T-helper 2 cell treated with Interferon-gamma antibody and Interleukin-4, amounts not matched to agents 100 ng/mL and 5 ng/mL, for 36 hours (primary cell): ENCODE data around the gene MAGEB3. TPM values are rescaled to one million over a fixed set of nuclear protein-coding genes. Genes with fewer than 3 reads are reported as not detected.
"Not testable (repeated sequence)": the region's sequence is repeated elsewhere in the genome, so short reads cannot be mapped to it uniquely, and the experiment has no call there.

Source experiments
- intact Hi-C: fragments of 100-400 bp; cut with micrococcal nuclease; formaldehyde crosslinking; loops from one replicate; pipeline ENCODE4 v1.15.1; 2023
- total RNA-seq: library from RNA; stranded (reverse); gene quantifications from 2 replicates; pipeline ENCODE4 v1.2.3, GENCODE V29; 2022

MAGEB3 gene, protein sequence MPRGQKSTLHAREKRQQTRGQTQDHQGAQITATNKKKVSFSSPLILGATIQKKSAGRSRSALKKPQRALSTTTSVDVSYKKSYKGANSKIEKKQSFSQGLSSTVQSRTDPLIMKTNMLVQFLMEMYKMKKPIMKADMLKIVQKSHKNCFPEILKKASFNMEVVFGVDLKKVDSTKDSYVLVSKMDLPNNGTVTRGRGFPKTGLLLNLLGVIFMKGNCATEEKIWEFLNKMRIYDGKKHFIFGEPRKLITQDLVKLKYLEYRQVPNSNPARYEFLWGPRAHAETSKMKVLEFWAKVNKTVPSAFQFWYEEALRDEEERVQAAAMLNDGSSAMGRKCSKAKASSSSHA
- not detected in 2 replicates for total RNA-seq

DNA sequence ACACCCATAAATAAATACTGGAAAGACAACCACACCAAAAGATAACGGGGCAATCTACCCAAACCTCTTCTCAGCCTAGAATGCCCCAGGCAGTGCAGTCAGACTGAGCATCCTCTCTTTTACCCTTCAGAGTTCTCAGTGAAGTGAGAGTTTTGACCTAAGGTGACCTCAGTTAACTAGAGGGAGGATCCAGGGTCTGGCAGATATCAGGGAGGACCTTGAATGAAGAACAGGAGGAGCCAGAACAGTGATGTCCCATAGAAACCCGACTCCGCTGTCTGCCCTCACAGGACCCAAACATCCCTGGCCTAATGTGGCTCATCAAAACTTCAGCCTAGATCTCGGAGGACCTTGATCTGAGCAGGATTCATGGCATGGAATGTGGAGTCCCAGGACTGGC lies at the start of gene MAGEB3:
Gene MAGEB3 (plus strand): TSS at position 263 of the 400 bp plus-strand sequence. CDS start 5,268 bp downstream, outside the sequence.
- intact Hi-C loops, result no loop called here

DNA sequence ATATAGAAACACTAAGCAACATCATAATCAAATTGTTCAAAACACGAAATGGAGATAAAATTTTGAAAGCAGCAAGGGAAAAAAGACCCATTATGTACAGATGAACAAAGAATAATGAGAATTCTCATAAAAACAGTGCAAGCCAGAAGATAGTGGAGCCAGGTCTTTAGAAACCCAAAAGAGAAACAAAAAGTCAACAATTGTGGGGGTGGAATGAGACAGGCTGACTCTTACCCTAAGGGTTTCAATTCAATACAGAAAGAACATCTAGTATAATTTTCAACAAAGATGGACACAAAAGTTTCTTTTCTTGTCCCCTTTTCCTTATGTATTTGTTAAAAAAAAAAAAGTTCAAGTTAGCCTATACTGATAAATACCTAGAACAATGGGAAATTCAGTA lies 49.1 kb upstream of the MAGEB3 start:
- intact Hi-C loops, result no loop called here

DNA sequence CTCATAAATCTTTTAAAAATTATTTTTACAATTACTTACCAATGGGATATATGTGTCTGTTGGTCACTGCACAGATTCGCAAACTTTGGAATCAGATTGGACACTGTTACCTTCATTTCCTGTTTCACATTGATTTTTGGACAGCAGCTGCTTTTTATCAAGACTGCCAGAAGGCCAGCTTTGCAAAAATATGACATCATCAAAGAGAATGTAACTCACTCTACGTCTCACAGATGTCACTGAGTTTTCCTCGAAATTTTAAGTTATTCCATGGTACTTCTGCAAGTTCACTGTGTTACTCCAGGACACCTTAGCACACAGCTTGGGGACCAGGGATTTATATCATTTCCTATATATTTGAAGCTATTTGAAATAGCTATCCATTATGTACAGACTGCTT lies 46.9 kb upstream of the MAGEB3 start:
- intact Hi-C loops, result no loop called here

DNA sequence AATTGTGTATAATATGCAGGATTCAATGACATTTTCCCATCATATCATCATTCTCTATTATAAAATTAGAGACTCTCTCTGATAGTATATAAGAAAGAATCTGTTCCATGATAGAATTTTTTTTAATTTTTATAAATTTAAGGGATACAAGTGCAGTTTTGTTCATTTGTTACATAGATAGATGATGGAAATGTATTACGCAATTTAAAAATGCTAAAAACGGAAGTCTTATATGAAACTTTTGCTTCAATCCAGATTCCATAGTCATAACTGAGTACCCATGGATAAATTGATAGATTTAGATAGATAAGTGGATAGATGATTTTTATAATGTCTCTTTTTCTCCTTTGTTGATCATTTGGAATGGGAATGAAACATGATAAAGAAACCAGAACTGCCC lies 40.0 kb upstream of the MAGEB3 start:
- intact Hi-C loops, result no loop called here

DNA sequence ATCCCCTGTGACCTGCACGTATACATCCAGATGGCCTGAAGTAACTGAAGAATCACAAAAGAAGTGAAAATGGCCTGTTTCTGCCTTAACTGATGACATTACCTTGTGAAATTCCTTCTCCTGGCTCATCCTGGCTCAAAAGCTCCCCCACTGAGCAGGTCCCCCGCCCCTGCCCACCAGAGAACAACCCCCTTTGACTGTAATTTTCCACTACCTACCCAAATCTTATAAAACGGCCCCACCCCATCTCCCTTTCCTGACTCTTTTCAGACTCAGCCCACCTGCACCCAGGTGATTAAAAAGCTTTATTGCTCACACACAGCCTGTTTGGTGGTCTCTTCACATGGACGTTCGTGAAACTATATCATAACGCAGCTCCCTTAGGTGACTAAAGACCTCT lies 36.5 kb upstream of the MAGEB3 start:
- intact Hi-C loops, result not testable (repeated sequence)

DNA sequence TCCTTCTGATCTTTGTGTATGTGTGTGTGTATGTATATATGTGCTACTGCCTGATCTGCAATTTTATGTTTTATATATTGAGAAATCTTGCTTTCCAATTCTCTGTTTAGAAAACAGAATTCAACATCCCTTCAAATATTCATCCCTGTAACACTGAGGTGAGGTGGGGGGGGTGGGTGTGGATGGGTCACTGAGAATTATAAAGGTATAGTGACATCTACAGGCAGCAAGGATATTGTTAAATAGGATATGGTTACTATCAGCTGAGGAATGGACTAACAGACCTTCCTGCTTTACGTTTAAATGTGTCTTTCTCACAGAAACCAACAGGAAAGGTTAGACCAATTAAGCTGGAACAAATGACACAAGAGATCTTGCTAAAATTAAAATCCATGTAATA lies 34.1 kb upstream of the MAGEB3 start:
- intact Hi-C loops, result no loop called here

DNA sequence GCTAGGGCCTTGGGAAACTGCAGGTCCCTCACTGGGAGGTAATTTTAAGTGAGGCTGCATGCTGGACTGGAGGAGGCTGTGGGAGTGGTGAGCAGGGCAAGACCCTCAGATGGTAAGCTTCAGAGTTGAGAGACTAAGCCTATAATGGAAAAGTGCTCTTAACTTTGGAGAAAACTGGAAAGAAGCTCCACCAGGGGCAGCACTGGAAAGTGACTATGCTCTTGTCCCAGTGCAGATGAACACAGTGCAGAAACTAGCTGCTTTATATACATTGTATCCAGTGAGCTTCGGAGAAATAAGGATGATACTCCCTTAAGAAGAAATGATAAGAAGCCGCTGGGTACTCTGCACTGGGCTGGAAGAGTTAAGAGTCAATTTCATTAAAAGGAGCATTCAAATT lies 18.3 kb upstream of the MAGEB3 start:
- intact Hi-C loops, result no loop called here

DNA sequence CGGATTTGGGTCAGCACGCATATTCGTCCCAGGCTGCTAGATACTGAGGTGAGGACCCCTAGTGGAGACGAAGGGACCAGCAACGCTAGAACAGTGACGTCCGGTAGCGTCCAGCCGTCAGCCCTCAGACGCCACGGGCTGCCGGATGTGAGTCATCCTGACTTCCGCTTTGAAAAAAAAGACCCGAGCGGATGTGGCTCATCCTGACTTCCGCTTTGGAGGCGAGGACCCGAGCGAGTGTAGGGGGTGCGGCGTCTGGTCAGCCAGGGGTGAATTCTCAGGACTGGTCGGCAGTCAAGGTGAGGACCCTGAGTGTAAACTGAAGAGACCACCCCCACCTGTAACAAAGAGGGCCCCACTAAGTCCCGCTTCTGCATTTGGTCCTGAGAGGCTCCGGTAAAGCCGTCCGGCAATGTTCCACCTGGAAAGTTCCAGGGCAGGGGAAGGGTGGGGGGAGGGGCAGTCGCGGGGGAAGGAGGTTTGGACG lies 15.1 kb upstream of the MAGEB3 start, which contains the start of gene MAGEB2:
Gene MAGEB2 (plus strand): TSS at position 207 of the 487 bp plus-strand sequence. CDS start 3,018 bp downstream, outside the sequence.
- intact Hi-C loops, result no loop called here

DNA sequence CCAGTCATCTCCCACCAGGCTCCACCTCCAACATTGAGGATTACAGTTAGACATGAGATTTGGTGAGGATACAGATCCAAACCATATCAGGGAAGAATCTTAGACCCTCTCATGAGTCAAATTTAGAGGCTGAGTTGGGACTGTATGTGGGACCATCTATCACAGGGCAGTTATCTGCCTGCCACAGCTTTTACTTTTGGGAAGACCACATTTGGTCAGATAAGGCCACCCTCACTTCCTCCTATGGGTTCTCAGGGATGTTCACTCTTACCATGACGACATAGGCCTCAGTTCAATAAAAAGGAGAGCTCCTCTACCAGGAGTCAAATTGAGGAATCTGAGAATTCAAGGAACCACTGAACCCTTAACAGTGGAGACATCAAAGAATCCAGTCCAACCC lies 13.0 kb upstream of the MAGEB3 start:
- intact Hi-C loops, result no loop called here

DNA sequence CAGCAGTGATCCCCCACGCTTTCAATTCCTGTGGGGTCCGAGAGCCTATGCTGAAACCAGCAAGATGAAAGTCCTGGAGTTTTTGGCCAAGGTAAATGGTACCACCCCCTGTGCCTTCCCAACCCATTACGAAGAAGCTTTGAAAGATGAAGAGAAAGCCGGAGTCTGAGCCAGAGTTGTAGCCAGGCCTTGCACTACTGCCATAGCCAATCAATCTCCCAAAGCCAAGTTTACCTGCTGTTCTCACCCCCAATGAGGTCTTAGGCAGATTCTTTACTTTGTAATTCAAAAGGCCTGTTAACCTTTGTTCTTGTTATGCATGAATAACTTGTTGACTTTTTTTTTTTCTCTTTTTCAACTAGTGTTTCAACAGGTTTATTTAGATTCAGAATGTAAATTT lies 11.1 kb upstream of the MAGEB3 start:
- intact Hi-C loops, result no loop called here

DNA sequence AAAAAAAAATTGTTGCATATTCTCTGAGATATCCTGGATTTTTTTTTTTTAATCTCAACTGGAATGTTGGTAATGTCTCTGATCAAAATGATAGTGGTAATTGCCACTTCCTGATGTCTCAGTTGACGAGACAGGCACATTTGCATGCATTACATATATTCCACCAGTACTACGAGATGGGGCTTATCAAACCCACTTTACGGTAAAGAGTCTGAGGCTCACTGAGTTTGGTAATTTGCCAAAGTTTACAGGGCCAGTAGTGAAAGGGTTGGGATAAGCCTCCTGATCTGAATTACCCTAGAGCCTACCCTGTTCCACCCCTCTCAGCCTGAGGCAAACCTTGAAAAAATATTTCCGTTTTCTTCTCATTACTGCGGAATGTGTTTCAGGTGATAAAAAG lies 9.8 kb upstream of the MAGEB3 start:
- intact Hi-C loops, result no loop called here

DNA sequence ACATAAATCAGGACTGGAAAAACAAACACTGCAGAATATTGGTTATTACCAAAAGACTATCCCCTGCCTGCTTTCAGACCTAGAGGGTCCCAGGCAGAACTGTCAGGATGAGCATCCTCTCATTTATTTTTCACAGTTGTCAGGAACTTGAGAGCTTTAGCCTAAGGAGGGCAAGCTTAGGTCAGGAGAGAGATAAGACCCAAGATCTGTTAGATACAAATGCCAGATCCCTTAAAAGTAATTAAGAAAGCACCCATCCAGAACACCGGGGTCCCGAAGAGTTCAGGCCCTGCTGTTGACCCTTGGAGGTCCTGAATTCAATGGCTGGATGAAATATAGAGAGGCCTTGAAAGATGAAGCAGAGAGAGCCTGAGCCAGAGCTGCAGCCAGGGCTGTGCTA lies 5.9 kb upstream of the MAGEB3 start:
- intact Hi-C loops, result no loop called here

DNA sequence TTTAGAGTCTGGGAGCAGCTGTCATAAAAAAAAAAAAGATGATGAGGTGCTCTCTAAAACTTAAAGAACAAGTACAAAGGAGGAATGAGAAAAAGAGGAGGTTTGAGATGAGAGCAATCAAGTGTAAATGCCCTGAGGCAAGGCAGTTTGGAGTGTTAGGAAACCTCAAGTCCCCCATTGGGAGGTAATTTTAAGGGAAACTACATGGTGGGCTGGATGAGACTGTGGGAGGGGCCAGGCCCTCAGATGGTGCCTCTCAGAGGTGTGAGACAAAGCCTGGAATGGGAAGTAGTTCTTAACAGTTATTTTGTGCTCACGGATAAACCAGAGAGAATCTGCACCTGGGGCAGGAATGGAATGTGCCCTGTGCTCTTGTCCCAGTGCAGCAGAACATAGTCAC lies 1.9 kb upstream of the MAGEB3 start:
- intact Hi-C loops, result no loop called here

DNA sequence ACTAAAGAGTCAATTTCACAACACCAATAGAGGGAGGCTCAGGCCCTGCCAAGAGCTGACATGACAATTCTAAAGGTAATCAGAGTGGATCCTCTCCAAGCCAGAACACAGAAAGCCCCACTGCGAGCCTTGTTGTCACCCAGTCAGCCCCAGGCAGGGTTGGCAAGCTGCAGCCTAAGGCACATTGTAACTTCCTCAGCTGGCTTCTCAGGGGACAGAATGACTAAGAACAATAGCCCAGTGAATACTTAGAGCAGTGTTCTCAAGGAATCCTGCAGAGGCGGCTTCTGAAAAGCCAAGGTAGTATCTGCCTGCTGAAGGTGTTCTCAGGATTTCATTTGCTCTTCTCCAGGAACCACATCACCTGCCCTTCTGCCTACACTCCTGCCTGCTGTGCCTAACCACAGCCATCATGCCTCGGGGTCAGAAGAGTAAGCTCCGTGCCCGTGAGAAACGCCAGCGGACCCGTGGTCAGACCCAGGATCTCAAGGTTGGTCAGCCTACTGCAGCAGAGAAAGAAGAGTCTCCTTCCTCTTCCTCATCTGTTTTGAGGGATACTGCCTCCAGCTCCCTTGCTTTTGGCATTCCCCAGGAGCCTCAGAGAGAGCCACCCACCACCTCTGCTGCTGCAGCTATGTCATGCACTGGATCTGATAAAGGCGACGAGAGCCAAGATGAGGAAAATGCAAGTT lies 11.4 kb downstream of the MAGEB3 start, which contains the start of gene MAGEB4:
Gene MAGEB4 (plus strand): TSS at position 277 of the 692 bp plus-strand sequence. CDS start 136 bp downstream, at position 413.
- intact Hi-C loops, result no loop called here

DNA sequence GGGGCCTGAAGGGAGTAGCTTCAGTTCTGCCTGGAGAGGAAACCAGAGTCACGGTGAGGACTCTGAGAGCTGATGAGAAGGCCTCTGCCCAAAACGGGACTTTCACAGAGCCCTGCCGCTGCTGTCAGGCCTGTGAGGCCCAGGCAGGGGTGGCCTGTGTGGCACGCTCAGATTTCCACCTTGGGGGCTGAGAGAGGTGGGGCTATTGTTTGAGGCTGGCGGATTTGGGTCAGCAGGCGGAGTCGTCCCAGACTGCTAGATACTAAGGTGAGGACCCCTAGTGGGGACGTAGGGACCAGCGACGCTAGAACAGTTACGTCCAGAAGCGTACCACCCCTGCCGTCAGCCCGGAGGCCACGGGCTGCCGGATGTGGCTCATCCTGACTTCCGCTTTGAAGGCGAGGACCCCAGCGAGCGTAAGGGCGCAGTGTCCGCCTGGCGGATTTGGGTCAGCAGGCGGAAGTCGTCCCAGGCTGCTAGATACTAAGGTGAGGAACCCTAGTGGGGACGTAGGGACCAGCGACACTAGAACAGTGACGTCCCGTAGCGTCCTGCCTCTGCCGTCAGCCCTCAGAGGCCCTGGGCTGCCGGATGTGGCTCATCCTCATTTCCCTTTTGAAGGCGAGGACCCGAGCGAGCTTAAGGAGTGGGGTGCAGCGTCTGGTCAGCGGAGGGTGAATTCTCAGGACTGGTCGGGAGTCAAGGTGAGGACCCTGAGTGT lies 16.5 kb downstream of the MAGEB3 start, which contains the start of gene MAGEB1:
Gene MAGEB1 (plus strand): TSS at position 378 of the 721 bp plus-strand sequence. CDS start 3,348 bp downstream, outside the sequence.
- intact Hi-C loops, result no loop called here

DNA sequence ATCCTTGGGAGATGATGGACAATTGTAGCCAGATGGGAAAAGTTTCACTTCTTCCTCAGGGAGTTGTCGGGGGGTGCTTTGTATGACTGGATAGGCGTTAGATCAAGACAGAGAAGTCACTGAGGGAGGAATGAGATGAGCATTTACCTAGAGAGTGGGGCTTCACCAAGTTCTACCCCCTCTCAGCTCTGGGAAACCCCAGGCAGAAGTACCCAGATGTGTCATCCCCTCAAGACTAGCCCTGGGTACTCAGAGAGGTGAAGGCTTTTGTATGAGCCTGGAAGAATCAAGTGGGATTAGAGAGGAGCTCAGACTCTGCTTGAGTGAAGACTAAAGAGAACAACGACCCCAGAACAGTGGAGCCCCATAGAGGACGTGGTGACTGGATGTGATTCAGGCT lies 18.4 kb downstream of the MAGEB3 start:
- intact Hi-C loops, result no loop called here

DNA sequence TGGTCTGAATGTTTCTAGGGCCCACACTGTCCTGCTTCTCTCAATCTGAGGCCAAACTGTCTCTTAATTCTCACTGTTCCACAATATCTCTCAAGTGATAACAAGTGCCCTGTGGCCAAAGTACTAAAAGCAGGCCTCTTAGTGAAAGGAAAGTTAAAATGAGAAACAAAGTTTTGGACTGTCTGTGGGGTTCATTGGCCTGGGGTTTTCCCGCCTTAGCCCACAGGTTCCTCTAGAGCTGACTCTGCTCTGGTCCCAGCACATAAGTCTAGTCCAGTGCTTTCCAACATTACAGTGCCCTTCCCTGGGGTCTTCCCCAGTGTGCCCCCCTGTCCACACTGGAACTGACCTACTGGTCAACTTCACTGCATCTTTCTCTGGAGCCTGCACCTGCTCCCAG lies 22.8 kb downstream of the MAGEB3 start:
- intact Hi-C loops, result no loop called here

DNA sequence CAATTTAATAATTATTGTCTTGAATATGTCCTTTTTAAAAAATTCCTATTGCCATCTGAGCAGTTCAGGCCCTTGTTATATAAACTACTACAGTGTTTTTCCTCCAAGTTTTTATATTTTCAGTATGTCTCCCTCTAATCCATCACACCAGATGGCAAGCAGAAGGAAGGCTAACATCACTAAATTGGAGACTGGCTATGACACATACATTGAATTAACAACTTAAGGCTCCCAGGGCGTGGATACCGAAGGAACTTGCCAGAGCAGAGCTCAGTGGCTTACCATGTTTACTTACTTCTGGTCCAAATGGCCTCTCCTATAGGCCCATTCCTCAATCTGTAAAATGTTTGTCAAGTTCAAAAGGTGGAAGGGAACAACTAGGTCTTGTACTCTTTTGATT lies 29.5 kb downstream of the MAGEB3 start:
- intact Hi-C loops, result no loop called here

DNA sequence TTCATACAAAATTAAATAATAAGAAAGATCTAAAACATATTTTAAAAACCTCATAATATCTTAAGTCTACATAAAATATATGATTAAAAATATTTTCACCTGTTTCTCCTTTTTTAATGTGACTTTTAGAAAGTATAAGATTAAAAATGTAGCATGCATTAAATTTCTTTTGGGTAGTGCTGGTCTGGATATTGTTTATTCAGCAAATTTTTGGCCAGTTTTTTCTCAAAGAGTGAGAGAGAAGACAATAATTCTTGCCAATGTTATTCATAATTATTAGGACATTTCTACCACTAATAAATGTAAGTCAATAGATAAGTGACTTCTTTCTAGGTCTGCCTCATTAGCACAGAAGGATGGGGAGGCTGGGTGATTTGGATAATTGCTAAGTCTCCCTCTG lies 30.6 kb downstream of the MAGEB3 start:
- intact Hi-C loops, result no loop called here

DNA sequence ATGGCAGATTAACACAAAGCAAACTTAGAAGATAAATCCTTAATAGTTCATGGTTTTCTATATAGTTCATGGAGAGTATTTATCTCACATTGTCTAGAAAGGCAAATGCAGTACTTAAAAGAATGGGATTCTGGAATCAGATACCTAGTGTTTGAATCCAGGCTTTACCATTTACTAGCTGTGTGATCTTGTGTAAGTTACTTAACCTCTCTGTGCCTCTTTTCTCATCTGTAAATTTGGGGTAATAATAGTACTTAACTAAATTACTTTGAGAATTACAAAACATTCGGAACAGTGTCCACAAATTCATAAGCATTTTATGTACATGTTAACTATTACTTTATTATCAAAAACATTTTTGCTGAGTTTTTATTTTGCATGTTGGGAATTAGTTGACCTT lies 32.3 kb downstream of the MAGEB3 start:
- intact Hi-C loops, result no loop called here

DNA sequence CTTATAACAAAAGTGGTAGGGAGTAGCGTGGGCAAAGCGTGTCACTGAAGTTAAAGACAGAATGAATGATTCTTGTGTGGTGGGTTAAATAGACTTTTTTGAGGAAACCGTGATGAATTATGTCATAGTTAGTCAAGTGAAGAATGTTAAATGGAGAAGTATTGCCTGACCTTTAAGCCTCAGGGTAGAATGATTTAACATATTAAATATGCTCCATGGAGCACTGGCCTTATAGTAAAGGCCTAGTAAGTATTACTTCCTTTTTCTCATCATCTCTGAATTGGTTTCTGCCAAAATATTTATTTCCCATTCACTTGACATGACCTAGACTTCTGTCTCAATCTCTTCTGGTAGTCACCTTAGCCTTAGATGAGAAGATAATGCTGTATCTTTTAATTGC lies 40.2 kb downstream of the MAGEB3 start:
- intact Hi-C loops, result no loop called here

DNA sequence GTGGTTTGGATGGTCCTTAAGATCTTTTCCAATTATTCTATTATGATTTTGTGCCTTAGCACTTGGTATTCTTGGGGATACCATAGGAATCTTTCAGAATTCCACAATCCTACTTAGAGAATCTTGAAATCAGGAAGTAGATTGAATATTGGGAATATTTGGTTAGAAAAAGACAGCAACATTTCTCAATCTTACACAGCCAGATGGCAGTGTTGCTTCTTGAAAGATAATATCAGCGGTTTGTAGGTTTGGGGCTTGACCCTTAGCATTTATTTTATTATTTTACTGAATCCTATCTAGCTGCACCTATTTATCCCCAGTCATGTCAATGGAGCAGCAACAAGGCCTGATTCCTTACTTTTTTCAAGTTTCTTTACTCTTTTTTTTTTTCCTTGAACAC lies 45.0 kb downstream of the MAGEB3 start:
- intact Hi-C loops, result no loop called here
